ENCODE measurements around the gene DUSP2.

DUSP2 gene

DNA sequence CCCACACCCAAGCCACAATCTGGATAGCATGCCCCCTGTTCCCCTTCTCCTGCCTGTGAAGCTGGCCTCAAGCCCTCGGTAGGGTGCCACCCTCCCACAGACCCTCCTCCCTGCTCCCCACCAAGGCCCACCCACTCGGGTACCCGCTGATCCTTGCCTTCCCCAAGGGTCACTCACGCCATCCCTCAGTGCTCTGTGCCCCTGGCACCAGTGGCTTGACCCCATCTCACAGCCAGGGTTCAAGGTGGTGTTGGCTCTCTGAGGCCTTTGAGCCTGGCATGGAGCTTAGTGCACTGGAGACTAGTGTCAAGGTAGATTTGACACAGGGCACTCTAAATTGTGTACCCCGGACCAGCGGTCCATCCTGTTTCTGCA lies 40.8 kb downstream of the DUSP2 start:
- Histone ChIP-seq H3K4me3 (ENCODE audit: insufficient read depth in 1 of 2, low read depth in 1 of 2, low read length in 2 of 2) (no peak overlapping the region), H3K36me3 (ENCODE audit: control insufficient read depth in 1 of 2, insufficient read depth in 2 of 2, low read depth in 1 of 2, low read length in 2 of 2) (no peaks in the 10 kb centered on the region), H3K4me2 (ENCODE audit: low read length, poor library complexity, severe bottlenecking) (no peak overlapping the region), H3K23ac (ENCODE audit: low read length in 2 of 2) (no peak overlapping the region), H3K9ac (ENCODE audit: low read length) (no peak overlapping the region), H2BK5ac (ENCODE audit: low read depth, low read length, poor library complexity, severe bottlenecking) (no peak overlapping the region), H3K27ac (ENCODE audit: low read length, poor library complexity, severe bottlenecking) (no peak overlapping the region), H2BK120ac (ENCODE audit: low read depth, low read length) (no peak overlapping the region), H3K79me1 (replicated peaks; ENCODE audit: low read length, poor library complexity, severe bottlenecking) (no peaks in the 10 kb centered on the region), H3K4me1 (ENCODE audit: control insufficient read depth, insufficient read depth, low read depth, low read length) (peaks cover 10% of the 10 kb centered on the region), H2BK12ac (ENCODE audit: low read length in 2 of 2) (no peak overlapping the region), H3K27me3 (ENCODE audit: control insufficient read depth in 1 of 2, insufficient read depth in 1 of 2, low read length in 2 of 2) (peaks cover 31% of the 10 kb centered on the region in 2 experiments), H4K8ac (ENCODE audit: low read length) (no peak overlapping the region), H3K18ac (ENCODE audit: low read depth in 1 of 2, low read length in 2 of 2) (no peak overlapping the region), H3K9me3 (ENCODE audit: control insufficient read depth, low read length) (peaks cover 12% of the 10 kb centered on the region), H4K91ac (ENCODE audit: low read length) (no peak overlapping the region), H2AK5ac (ENCODE audit: low read length, severe bottlenecking) (no peak overlapping the region), H2BK15ac (ENCODE audit: low read depth, poor library complexity, severe bottlenecking) (no peak overlapping the region), H3K14ac (ENCODE audit: low read length in 2 of 2) (no peak overlapping the region), H3K4ac (ENCODE audit: low read depth in 1 of 2, low read length in 2 of 2) (no peak overlapping the region), H2AFZ (ENCODE audit: low read depth, low read length) (no peak overlapping the region)
- 88% methylated on average over 6 of the region's 6 CpGs for WGBS
- DNase-seq, result no peak

DNA sequence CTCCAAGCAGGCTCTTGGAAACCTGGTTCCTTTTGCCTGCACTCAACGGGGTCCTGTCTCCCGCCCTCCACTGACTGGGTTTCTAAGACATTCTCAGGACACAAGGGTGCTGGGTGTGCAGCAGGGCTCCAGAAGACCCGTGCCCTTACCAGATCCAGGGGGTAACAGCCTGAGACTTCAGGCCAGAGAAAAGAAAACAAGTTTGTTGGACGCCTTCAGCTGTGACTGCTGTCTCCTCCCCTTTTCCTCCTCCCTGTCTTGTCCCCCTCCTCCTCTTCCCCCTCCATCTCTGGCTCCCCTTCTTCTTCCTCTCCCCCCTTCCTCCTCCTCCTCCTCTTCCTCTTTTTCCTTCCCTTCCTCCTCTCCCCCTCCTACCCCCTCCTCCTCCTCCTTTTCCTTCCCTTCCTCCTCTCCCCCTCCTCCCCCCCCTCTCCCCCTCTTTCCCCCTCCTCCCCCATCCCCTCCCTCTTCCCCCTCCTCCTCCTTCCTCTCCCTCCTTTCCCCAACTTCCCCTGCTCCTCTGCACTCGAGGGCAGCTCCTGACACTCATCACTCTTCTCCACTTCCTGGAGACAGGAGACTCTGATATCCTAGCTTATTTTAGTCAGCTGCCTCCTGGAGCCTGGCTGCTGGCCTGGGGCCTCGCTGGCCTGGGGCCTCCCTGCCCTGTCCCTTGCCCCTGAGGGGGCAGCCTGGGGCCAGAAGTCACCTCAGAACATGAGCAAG lies 41.3 kb downstream of the DUSP2 start:
- no peak overlapping the region for H3K27ac ChIP-seq (ENCODE audit: low read length, poor library complexity, severe bottlenecking)
- H2BK12ac ChIP-seq (ENCODE audit: low read length in 2 of 2), result no peak overlapping the region
- H4K8ac ChIP-seq (ENCODE audit: low read length), result no peak overlapping the region
- H3K14ac ChIP-seq (ENCODE audit: low read length in 2 of 2), result no peak overlapping the region
- no peak overlapping the region for H2BK15ac ChIP-seq (ENCODE audit: low read depth, poor library complexity, severe bottlenecking)
- peaks cover 26 to 29% of the 10 kb centered on the region in 2 experiments for H3K27me3 ChIP-seq (ENCODE audit: control insufficient read depth in 1 of 2, insufficient read depth in 1 of 2, low read length in 2 of 2)
- WGBS, result 40% methylated on average over 6 of the region's 6 CpGs
- H3K4me3 ChIP-seq (ENCODE audit: insufficient read depth in 1 of 2, low read depth in 1 of 2, low read length in 2 of 2), result no peak overlapping the region
- H2AFZ ChIP-seq (ENCODE audit: low read depth, low read length), result no peak overlapping the region
- H4K91ac ChIP-seq (ENCODE audit: low read length), result no peak overlapping the region
- H2BK120ac ChIP-seq (ENCODE audit: low read depth, low read length), result no peak overlapping the region
- H3K4me1 ChIP-seq (ENCODE audit: control insufficient read depth, insufficient read depth, low read depth, low read length), result peaks cover 5% of the 10 kb centered on the region
- no peak overlapping the region for H3K4me2 ChIP-seq (ENCODE audit: low read length, poor library complexity, severe bottlenecking)
- DNase-seq, result no peak
- H2AK5ac ChIP-seq (ENCODE audit: low read length, severe bottlenecking), result no peak overlapping the region
- no peak overlapping the region for H3K18ac ChIP-seq (ENCODE audit: low read depth in 1 of 2, low read length in 2 of 2)
- no peak overlapping the region for H3K9ac ChIP-seq (ENCODE audit: low read length)
- H3K9me3 ChIP-seq (ENCODE audit: control insufficient read depth, low read length), result peaks cover 12% of the 10 kb centered on the region
- H3K79me1 ChIP-seq (replicated peaks; ENCODE audit: low read length, poor library complexity, severe bottlenecking), result no peaks in the 10 kb centered on the region
- no peak overlapping the region for H3K23ac ChIP-seq (ENCODE audit: low read length in 2 of 2)
- H3K4ac ChIP-seq (ENCODE audit: low read depth in 1 of 2, low read length in 2 of 2), result no peak overlapping the region
- H3K36me3 ChIP-seq (ENCODE audit: control insufficient read depth in 1 of 2, insufficient read depth in 2 of 2, low read depth in 1 of 2, low read length in 2 of 2), result no peaks in the 10 kb centered on the region
- H2BK5ac ChIP-seq (ENCODE audit: low read depth, low read length, poor library complexity, severe bottlenecking), result no peak overlapping the region

DNA sequence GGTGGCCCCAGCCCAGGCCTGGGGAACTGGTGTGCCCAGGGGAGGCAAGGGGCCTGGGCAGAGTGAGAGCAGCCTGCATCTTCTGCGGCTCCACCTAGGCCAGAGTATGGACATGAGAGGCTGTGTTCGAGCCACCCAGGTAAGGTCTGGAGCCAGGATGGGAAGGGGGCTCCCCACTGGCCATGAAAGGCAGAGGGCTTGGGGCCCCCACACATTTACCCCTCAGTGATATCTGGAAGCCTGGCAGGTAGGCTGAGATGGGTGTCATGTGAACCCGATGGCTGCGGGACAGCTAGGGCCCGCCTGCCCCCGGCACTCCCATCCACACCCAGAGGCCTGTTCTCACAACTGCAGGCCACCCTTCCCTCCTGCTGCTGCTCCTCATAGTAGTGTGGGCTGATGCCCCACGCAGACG lies 42.0 kb downstream of the DUSP2 start:
- WGBS, result 91% methylated on average over 8 of the region's 8 CpGs
- H3K4me1 ChIP-seq (ENCODE audit: control insufficient read depth, insufficient read depth, low read depth, low read length), result no peaks in the 10 kb centered on the region
- no peak overlapping the region for H3K27ac ChIP-seq (ENCODE audit: low read length, poor library complexity, severe bottlenecking)

DNA sequence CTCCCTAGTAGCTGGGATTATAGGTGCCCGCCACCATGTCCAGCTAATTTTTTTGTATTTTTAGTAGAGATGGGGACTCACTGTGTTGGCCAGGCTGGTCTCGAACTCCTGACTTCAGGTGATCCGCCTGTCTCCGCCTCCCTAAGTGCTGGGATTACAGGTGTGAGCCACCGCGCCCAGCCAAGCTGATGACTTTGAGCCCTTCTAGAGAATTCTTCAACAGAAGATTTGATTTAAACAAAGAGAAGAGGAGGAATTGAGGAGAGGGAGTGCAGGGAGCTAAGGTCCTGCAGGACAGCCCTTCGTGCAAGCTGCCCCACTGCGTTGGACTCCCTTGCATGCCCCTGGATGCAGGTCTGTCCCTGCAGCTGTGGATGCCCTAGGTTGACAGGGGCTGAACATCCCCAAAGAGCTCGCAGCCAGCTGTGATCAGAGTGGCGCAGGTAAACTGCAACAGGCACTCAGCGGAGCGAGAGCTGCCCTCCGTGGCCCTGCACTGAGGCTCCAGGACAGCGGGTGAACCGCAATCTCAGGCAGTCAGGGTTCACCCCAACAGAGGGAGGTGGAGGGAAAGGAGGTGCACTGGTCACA lies 42.5 kb downstream of the DUSP2 start:
- no peak overlapping the region for H4K8ac ChIP-seq (ENCODE audit: low read length)
- peak overlapping the region in 1 of 2 experiments; percentile 45 for H2BK12ac ChIP-seq (ENCODE audit: low read length in 2 of 2)
- H3K79me1 ChIP-seq (replicated peaks; ENCODE audit: low read length, poor library complexity, severe bottlenecking), result no peaks in the 10 kb centered on the region
- no peak overlapping the region for H3K27ac ChIP-seq (ENCODE audit: low read length, poor library complexity, severe bottlenecking)
- no peak overlapping the region for H2BK15ac ChIP-seq (ENCODE audit: low read depth, poor library complexity, severe bottlenecking)
- H3K4ac ChIP-seq (ENCODE audit: low read depth in 1 of 2, low read length in 2 of 2), result no peak overlapping the region
- no peak overlapping the region for H2BK120ac ChIP-seq (ENCODE audit: low read depth, low read length)
- H3K36me3 ChIP-seq (ENCODE audit: control insufficient read depth in 1 of 2, insufficient read depth in 2 of 2, low read depth in 1 of 2, low read length in 2 of 2), result no peaks in the 10 kb centered on the region
- H3K4me1 ChIP-seq (ENCODE audit: control insufficient read depth, insufficient read depth, low read depth, low read length), result no peaks in the 10 kb centered on the region
- no peak overlapping the region for H3K18ac ChIP-seq (ENCODE audit: low read depth in 1 of 2, low read length in 2 of 2)
- no peak overlapping the region for H4K91ac ChIP-seq (ENCODE audit: low read length)
- 93% methylated on average over 15 of the region's 15 CpGs for WGBS
- H2BK5ac ChIP-seq (ENCODE audit: low read depth, low read length, poor library complexity, severe bottlenecking), result no peak overlapping the region
- peak overlapping the region in 1 of 2 experiments; percentile 82 for H3K14ac ChIP-seq (ENCODE audit: low read length in 2 of 2)
- H3K23ac ChIP-seq (ENCODE audit: low read length in 2 of 2), result no peak overlapping the region
- peaks cover 12% of the 10 kb centered on the region for H3K9me3 ChIP-seq (ENCODE audit: control insufficient read depth, low read length)
- no peak overlapping the region for H3K9ac ChIP-seq (ENCODE audit: low read length)
- DNase-seq, result no peak
- no peak overlapping the region for H2AFZ ChIP-seq (ENCODE audit: low read depth, low read length)
- H2AK5ac ChIP-seq (ENCODE audit: low read length, severe bottlenecking), result no peak overlapping the region
- peaks cover 17 to 23% of the 10 kb centered on the region in 2 experiments for H3K27me3 ChIP-seq (ENCODE audit: control insufficient read depth in 1 of 2, insufficient read depth in 1 of 2, low read length in 2 of 2)
- no peak overlapping the region for H3K4me3 ChIP-seq (ENCODE audit: insufficient read depth in 1 of 2, low read depth in 1 of 2, low read length in 2 of 2)
- H3K4me2 ChIP-seq (ENCODE audit: low read length, poor library complexity, severe bottlenecking), result no peak overlapping the region

More for the DNA sequence above, 42.0 kb downstream of the DUSP2 start:
- Histone ChIP-seq H4K8ac (ENCODE audit: low read length) (no peak overlapping the region), H3K79me1 (replicated peaks; ENCODE audit: low read length, poor library complexity, severe bottlenecking) (no peaks in the 10 kb centered on the region), H2BK5ac (ENCODE audit: low read depth, low read length, poor library complexity, severe bottlenecking) (no peak overlapping the region), H2AK5ac (ENCODE audit: low read length, severe bottlenecking) (no peak overlapping the region), H2BK12ac (ENCODE audit: low read length in 2 of 2) (peak overlapping the region in 1 of 2 experiments; percentile 59), H3K4me2 (ENCODE audit: low read length, poor library complexity, severe bottlenecking) (no peak overlapping the region), H3K18ac (ENCODE audit: low read depth in 1 of 2, low read length in 2 of 2) (no peak overlapping the region), H3K23ac (ENCODE audit: low read length in 2 of 2) (no peak overlapping the region), H3K27me3 (ENCODE audit: control insufficient read depth in 1 of 2, insufficient read depth in 1 of 2, low read length in 2 of 2) (peaks cover 22 to 28% of the 10 kb centered on the region in 2 experiments), H2BK15ac (ENCODE audit: low read depth, poor library complexity, severe bottlenecking) (no peak overlapping the region), H3K4ac (ENCODE audit: low read depth in 1 of 2, low read length in 2 of 2) (no peak overlapping the region), H3K4me3 (ENCODE audit: insufficient read depth in 1 of 2, low read depth in 1 of 2, low read length in 2 of 2) (no peak overlapping the region), H3K9me3 (ENCODE audit: control insufficient read depth, low read length) (peaks cover 12% of the 10 kb centered on the region), H2AFZ (ENCODE audit: low read depth, low read length) (no peak overlapping the region), H3K9ac (ENCODE audit: low read length) (no peak overlapping the region), H2BK120ac (ENCODE audit: low read depth, low read length) (no peak overlapping the region), H3K36me3 (ENCODE audit: control insufficient read depth in 1 of 2, insufficient read depth in 2 of 2, low read depth in 1 of 2, low read length in 2 of 2) (no peaks in the 10 kb centered on the region), H3K14ac (ENCODE audit: low read length in 2 of 2) (peak overlapping the region in 1 of 2 experiments; percentile 82), H4K91ac (ENCODE audit: low read length) (no peak overlapping the region)
- no peak for DNase-seq

Data from mesenchymal stem cell (in vitro differentiated cells and primary cell).